Activated T-cell treated with anti-CD3 and anti-CD28 coated beads for 4 hours (primary cell): ENCODE measurements around the gene MAGI3.
"Not testable (repeated sequence)": the region's sequence is repeated elsewhere in the genome, so short reads cannot be mapped to it uniquely, and the experiment has no call there.

ENCODE experiments used
- DNase-seq: peaks from one replicate; pipeline ENCODE4 v3.0.0-alpha.2; 2020

MAGI3 gene

GRCh38 chr1:113452921-113453770 is 62.8 kb downstream of the MAGI3 start:
- no peak for DNase-seq

- no peak for DNase-seq
These were observed 63.4 kb downstream of the MAGI3 start for GRCh38 chr1:113453771-113454083.

- no peak for DNase-seq
These were observed 65.1 kb downstream of the MAGI3 start for GRCh38 chr1:113455374-113455773.

- no peak for DNase-seq
These were observed 66.7 kb downstream of the MAGI3 start for GRCh38 chr1:113456967-113457366.

- no peak for DNase-seq
These were observed 69.0 kb downstream of the MAGI3 start for GRCh38 chr1:113459279-113459678.

GRCh38 chr1:113467991-113468390 is 77.7 kb downstream of the MAGI3 start:
- DNase-seq: no peak

- not testable (repeated sequence) for DNase-seq
These were observed 88.3 kb downstream of the MAGI3 start for GRCh38 chr1:113478427-113479195.

GRCh38 chr1:113479713-113480676 is 89.7 kb downstream of the MAGI3 start:
- DNase-seq: no peak

- not testable (repeated sequence) for DNase-seq
These were observed 94.8 kb downstream of the MAGI3 start for GRCh38 chr1:113485131-113485530.

GRCh38 chr1:113488576-113489177 is 98.4 kb downstream of the MAGI3 start:
- DNase-seq: no peak

- DNase-seq: no peak
These were observed 100.1 kb downstream of the MAGI3 start for GRCh38 chr1:113490384-113490783.

- DNase-seq: no peak
These were observed 103.2 kb downstream of the MAGI3 start for GRCh38 chr1:113493533-113493932.

- no peak for DNase-seq
These were observed 115.0 kb downstream of the MAGI3 start for GRCh38 chr1:113505357-113505756.

- no peak for DNase-seq
These were observed 117.4 kb downstream of the MAGI3 start for GRCh38 chr1:113507552-113508214.

GRCh38 chr1:113508364-113509164 is 118.2 kb downstream of the MAGI3 start:
- DNase-seq: no peak

- DNase-seq: not testable (repeated sequence)
These were observed 119.5 kb downstream of the MAGI3 start for GRCh38 chr1:113509766-113510165.

- DNase-seq: no peak
These were observed 121.0 kb downstream of the MAGI3 start for GRCh38 chr1:113511269-113511668.

- DNase-seq: no peak
These were observed 125.2 kb downstream of the MAGI3 start for GRCh38 chr1:113515498-113515897.

- DNase-seq: no peak
These were observed 127.0 kb downstream of the MAGI3 start for GRCh38 chr1:113517346-113517745.

- DNase-seq: no peak
These were observed 127.7 kb downstream of the MAGI3 start for GRCh38 chr1:113517983-113518382.

- DNase-seq: no peak
These were observed 129.2 kb downstream of the MAGI3 start for GRCh38 chr1:113519556-113519955.
